Endothelial cell of umbilical vein (primary cell): Measurements from ENCODE around the gene DUSP5. TPM values are rescaled to one million over a fixed set of nuclear protein-coding genes. Genes with fewer than 3 reads are reported as not detected.
A peak's percentile ranks its signal among the peaks of the same experiment; 100 is the strongest.
"Not testable (repeated sequence)": the region's sequence is repeated elsewhere in the genome, so short reads cannot be mapped to it uniquely, and the experiment has no call there.

Experiments
- BruUV-seq: library from RNA; stranded (reverse); fragments of 400-500 nt; replicated peaks from 2 replicates; lab custom pipeline; 2021; lab: Mats Ljungman, UMichigan
- CTCF ChIA-PET: fragments of 300-600, 350-600 bp; sonication (Branson Sonifier 250); formaldehyde crosslinking; loops from one replicate; lab custom pipeline; 2021; ENCODE audit warnings: antibody characterized with exemption, inconsistent platforms; lab: Charles Lee
- POLR2A ChIA-PET: fragments of 300-600, 350-600 bp; sonication (Branson Sonifier 250); formaldehyde crosslinking; loops from one replicate; lab custom pipeline; 2021; ENCODE audit warnings: antibody characterized with exemption, inconsistent platforms; lab: Charles Lee
- DNase-seq: peaks from one replicate; pipeline ENCODE4 v3.0.0-alpha.2; 2011; ENCODE audit warnings: low read depth, low spot score
- FAIRE-seq: peaks from 2 replicates; lab custom pipeline; 2011; peaks lifted over from hg19 to GRCh38; lab: Jason Lieb, UNC
- H2AFZ ChIP-seq: 2 replicates; pipeline ENCODE4 v1.6.0; 2012; ENCODE audit warnings: low read depth, low read length, control low read depth, inconsistent platforms
- H3K27ac ChIP-seq: 2 replicates; pipeline ENCODE4 v1.5.1; 2011; ENCODE audit warnings: low read depth, mild to moderate bottlenecking, control low read depth, low read length, moderate library complexity; ENCODE audit not compliant: insufficient read depth
- H3K27me3 ChIP-seq, 2 experiments: 2 replicates each; pipeline versions ENCODE4 v1.6.0 to v1.6.1; 2011; ENCODE audit warnings: low read length in 2 of 2, mixed read lengths in 1 of 2; ENCODE audit not compliant: control insufficient read depth in 2 of 2, insufficient read depth in 2 of 2
- H3K36me3 ChIP-seq, 2 experiments: 2 replicates in 1 of 2; 3 replicates in 1 of 2; pipeline ENCODE4 v1.5.1; 2011; ENCODE audit warnings: low read length in 2 of 2, mild to moderate bottlenecking in 1 of 2, moderate library complexity in 1 of 2; ENCODE audit not compliant: control insufficient read depth in 2 of 2, insufficient read depth in 2 of 2; ENCODE audit errors: extremely low read depth in 1 of 2
- H3K4me1 ChIP-seq: 3 replicates; pipeline ENCODE4 v1.5.1; 2011; ENCODE audit warnings: mild to moderate bottlenecking, low read length; ENCODE audit not compliant: control insufficient read depth, insufficient read depth; ENCODE audit errors: extremely low read depth
- H3K4me2 ChIP-seq: 2 replicates; pipeline ENCODE4 v1.6.1; 2011; ENCODE audit warnings: low read length, control low read depth, mixed read lengths; ENCODE audit not compliant: insufficient read depth
- H3K4me3 ChIP-seq, 3 experiments: fragments of 200-600 bp in 1 of 3; sonication (generic), shearing (Covaris generic) in 1 of 3; replicated peaks in 1 of 3; 2 replicates each; pipeline ENCODE4 v1.5.1; 2011 to 2016; ENCODE audit warnings: control low read depth in 3 of 3, low read length in 3 of 3, mild to moderate bottlenecking in 2 of 3, inconsistent platforms in 1 of 3, low read depth in 1 of 3, moderate library complexity in 1 of 3; ENCODE audit not compliant: insufficient read depth in 1 of 3
- H3K79me2 ChIP-seq: 2 replicates; pipeline ENCODE4 v1.6.0; 2012; ENCODE audit warnings: low read length, inconsistent platforms; ENCODE audit not compliant: control insufficient read depth, insufficient read depth
- H3K9ac ChIP-seq: replicated peaks from 2 replicates; pipeline ENCODE3; 2011; ENCODE audit warnings: low read length, control low read depth; ENCODE audit not compliant: insufficient read depth; ENCODE audit errors: extremely low read depth
- H3K9me1 ChIP-seq: replicated peaks from 3 replicates; pipeline ENCODE4 v1.6.0; 2011; ENCODE audit warnings: mild to moderate bottlenecking, low read length; ENCODE audit not compliant: control insufficient read depth, insufficient read depth; ENCODE audit errors: extremely low read depth
- H3K9me3 ChIP-seq: replicated peaks from 2 replicates; pipeline ENCODE4 v1.5.1; 2012; ENCODE audit warnings: low read length, inconsistent platforms; ENCODE audit not compliant: control insufficient read depth, insufficient read depth
- H4K20me1 ChIP-seq: replicated peaks from 2 replicates; pipeline ENCODE3; 2011; ENCODE audit warnings: mild to moderate bottlenecking, low read length; ENCODE audit not compliant: control insufficient read depth, insufficient read depth; ENCODE audit errors: extremely low read depth
- CTCF ChIP-seq, 2 donors: IDR thresholded peaks; 1 replicate in 1 of 2; 2 replicates in 1 of 2; pipeline ENCODE4 v1.5.1; 2011; ENCODE audit warnings: low read length in 2 of 2, mild to moderate bottlenecking in 2 of 2, moderate library complexity in 2 of 2, control low read depth in 1 of 2, inconsistent platforms in 1 of 2, low read depth in 1 of 2; ENCODE audit not compliant: insufficient read depth in 1 of 2; ENCODE audit errors: extremely low read depth in 1 of 2
- EZH2 ChIP-seq: IDR thresholded peaks from 2 replicates; pipeline ENCODE4 v1.6.1; 2012; ENCODE audit warnings: borderline replicate concordance, low read depth, mild to moderate bottlenecking, moderate library complexity, low read length, inconsistent platforms; ENCODE audit not compliant: severe bottlenecking
- FOS ChIP-seq: IDR thresholded peaks from 2 replicates; pipeline ENCODE4 v1.6.1; 2011; ENCODE audit warnings: mild to moderate bottlenecking, low read length, moderate library complexity, borderline replicate concordance; ENCODE audit not compliant: insufficient read depth
- GATA2 ChIP-seq: IDR thresholded peaks from 2 replicates; pipeline ENCODE4 v1.7.0; 2011; ENCODE audit warnings: low read depth, mild to moderate bottlenecking, moderate library complexity, mixed read lengths, low read length; ENCODE audit not compliant: insufficient read length, insufficient read depth
- JUN ChIP-seq: IDR thresholded peaks from 2 replicates; pipeline ENCODE4 v1.6.1; 2011; ENCODE audit warnings: borderline replicate concordance, low read depth; ENCODE audit not compliant: insufficient read length, insufficient read depth
- MAX ChIP-seq: IDR thresholded peaks from 2 replicates; pipeline ENCODE4 v1.6.1; 2011; ENCODE audit not compliant: insufficient read depth, insufficient read length
- MYC ChIP-seq: IDR thresholded peaks from one replicate; pipeline ENCODE4 v1.6.1; 2011; ENCODE audit warnings: mild to moderate bottlenecking, low read depth, low read length
- POLR2A ChIP-seq: IDR thresholded peaks from 2 replicates; pipeline ENCODE4 v1.6.1; 2012; ENCODE audit warnings: low read depth, mild to moderate bottlenecking, control low read depth, low read length
- POLR2AphosphoS5 ChIP-seq: IDR thresholded peaks from 2 replicates; pipeline ENCODE4 v1.6.1; 2012; ENCODE audit warnings: low read depth, mild to moderate bottlenecking, control low read depth, low read length, moderate library complexity; ENCODE audit not compliant: insufficient read depth
- dilution Hi-C: fragments of 300-500 bp; cut with MboI; formaldehyde crosslinking; loops from one replicate; pipeline ENCODE4 v1.15.0; 2019; ENCODE audit warnings: low sequenced_read_pairs; ENCODE audit not compliant: extremely low pct_ligation_motif_present
- intact Hi-C: fragments of 100-400 bp; cut with micrococcal nuclease; formaldehyde crosslinking; loops from one replicate; pipeline ENCODE4 v1.10.0; 2022
- polyA plus RNA-seq, 4 experiments: library from polyadenylated mRNA; depleted of rRNA in 3 of 4; stranded (reverse) in 3 of 4; unstranded in 1 of 4; fragments of >200 nt; gene quantifications; 2 replicates each; pipeline versions ENCODE4 v1.2.1 to v1.2.3, GENCODE V29; 2011 to 2012; ENCODE audit warnings: missing spikeins in 1 of 4
- total RNA-seq: library from RNA; stranded (reverse); gene quantifications from 2 replicates; pipeline ENCODE4 v1.2.3, GENCODE V29; 2021

Gene DUSP5
- total and polyA plus RNA-seq, 2 donors (not counting 3 experiments of a cell fraction or from before 2014, with no cell fraction given): 12.2 to 25.2 TPM

GRCh38 chr10:110531687-110532086 lies 34.0 kb downstream of the DUSP5 start:
- Histone ChIP-seq H3K4me3 (no peak overlapping the region), H3K27ac (no peak overlapping the region), H3K9me3 (no peaks in the 10 kb centered on the region), H3K79me2 (no peaks in the 10 kb centered on the region), H3K4me2 (no peak overlapping the region), H3K27me3 (no peaks in the 10 kb centered on the region), H2AFZ (no peak overlapping the region), H3K36me3 (no peaks in the 10 kb centered on the region), H3K4me1 (peaks cover 50% of the 10 kb centered on the region), H4K20me1 (no peaks in the 10 kb centered on the region), H3K9ac (no peak overlapping the region), H3K9me1 (no peaks in the 10 kb centered on the region)
- dilution Hi-C loops: no loop called here
- ChIA-PET POLR2A (no interaction called here), CTCF (interaction anchor here (1.4 kb wide), 1 partner anchor 20 kb away, joined by 4 read pairs; no protein-coding TSS in a partner anchor)
- intact Hi-C loops: no loop called here
- BruUV-seq: no TSS peak
- DNase-seq: peak; percentile 48
- FAIRE-seq: no peak
- TF ChIP-seq GATA2 (no peak), JUN (no peak), EZH2 (no peak), MYC (no peak), MAX (no peak), CTCF (IDR thresholded peaks at IDR 0.05; ENCODE audit: extremely low read depth in 1 of 2, insufficient read depth in 1 of 2, low read depth in 1 of 2, low read length in 2 of 2) (no peak), POLR2AphosphoS5 (no peak), POLR2A (no peak), FOS (no peak)

GRCh38 chr10:110532628-110533027 lies 34.9 kb downstream of the DUSP5 start:
- DNase-seq, H3K79me2 ChIP-seq, FAIRE-seq, H4K20me1 ChIP-seq, H3K36me3 ChIP-seq, H2AFZ ChIP-seq, BruUV-seq, H3K4me2 ChIP-seq, H3K4me3 ChIP-seq, H3K27ac ChIP-seq, dilution Hi-C loops, H3K9me1 ChIP-seq, POLR2A ChIA-PET, H3K9ac ChIP-seq, H3K27me3 ChIP-seq, H3K9me3 ChIP-seq: not testable (repeated sequence)
- peaks cover 42% of the 10 kb centered on the region for H3K4me1 ChIP-seq
- CTCF ChIA-PET: interaction anchor here (0.6 to 3.0 kb wide), 6 partner anchors 14 to 225 kb away, joined by 3 to 12 read pairs (median 3); no protein-coding TSS in a partner anchor
- intact Hi-C loops: loop anchor here (1.0 kb wide), 1 partner anchor 35 kb away; the partner anchor contains the start of gene SMC3
